Motor neuron (in vitro differentiated cells): ENCODE data around the gene PTPRK. TPM values are rescaled to one million over a fixed set of nuclear protein-coding genes. Genes with fewer than 3 reads are reported as not detected.

ENCODE experiments used
- ATAC-seq, 8 experiments: fragments of 200-7000 bp; cut with Tn5 transposase; replicated peaks in 6 of 8; 2 replicates each; pipeline ENCODE4 v1.8.0; 2021; ENCODE audit warnings: mild to moderate bottlenecking in 8 of 8, moderate library complexity in 8 of 8
- H3K27ac ChIP-seq, 2 donors: fragments of 250-450 bp; sonication (Bioruptor Pico); 2 replicates each; pipeline ENCODE4 v1.9.0; 2021; ENCODE audit warnings: antibody characterized with exemption in 2 of 2, mild to moderate bottlenecking in 2 of 2, moderate library complexity in 1 of 2
- H3K4me1 ChIP-seq, 2 donors: fragments of 250-450 bp; sonication (Bioruptor Pico); replicated peaks in 1 of 2; 2 replicates each; pipeline ENCODE4 v1.6.1; 2021; ENCODE audit warnings: antibody characterized with exemption in 2 of 2, mild to moderate bottlenecking in 2 of 2, moderate library complexity in 1 of 2
- H3K4me3 ChIP-seq, 5 donors: fragments of 250-450 bp; sonication (Bioruptor Pico); 2 replicates each; pipeline ENCODE4 v1.9.0; 2021; ENCODE audit warnings: antibody characterized with exemption in 5 of 5, mild to moderate bottlenecking in 5 of 5, moderate library complexity in 4 of 5
- WGBS, 10 experiments: fragments of 450-650 bp; shearing (Covaris generic); methylation state at CpG; one replicate each; pipeline ENCODE4 v1.0.0; 2022; 5-methylcytosine and 5-hydroxymethylcytosine counted together
- in situ Hi-C, 9 experiments: fragments of 400-800 bp; cut with MboI; loops; one replicate each; pipeline ENCODE4 v1.15.0; 2021; ENCODE audit warnings: low sequenced_read_pairs in 9 of 9, low pct_unique_long_range_greater_than_20kb in 2 of 9; ENCODE audit not compliant: unreplicated experiment in 9 of 9
- total RNA-seq, 8 experiments: library from RNA; unstranded; fragments of 300-600 nt; gene quantifications; 2 replicates each; pipeline versions ENCODE4 v1.2.3 to v1.2.4, GENCODE V29; 2022

The PTPRK gene
- total RNA-seq = 10 to 100 TPM; 14.4 to 93.9 (median 26.3) TPM

- peak; percentile 81 to 92 (median 88) for ATAC-seq
- Histone ChIP-seq H3K27ac (peak within 1 kb of the TSS; percentile 77 to 86), H3K4me3 (peak within 1 kb of the TSS; percentile 60 to 78 (median 67)), H3K4me1 (peaks cover 11 to 16% of the 10 kb centered on the region in 2 donors)
- in situ Hi-C loops = loop anchor here in 2 of 9 experiments (25.0 kb wide), 2 partner anchors 183 to 783 kb away; no protein-coding TSS in a partner anchor
- 0 to 9% (median 0%) methylated on average over 2 to 6 of the region's 85 CpGs for WGBS, 10 experiments
Observed at GRCh38 chr6:128520436-128521281, at the start of gene PTPRK. TSS of gene PTPRK (minus strand) at chr6:128520599. CDS start at chr6:128520358, 241 bp downstream.

- WGBS, 10 experiments = 29 to 80% (median 57%) methylated on average over 1 of the region's 1 CpG; no CpG with 5 or more reads in 3 of the 10 experiments
- Histone ChIP-seq H3K27ac (no peak overlapping the region), H3K4me1 (no peaks in the 10 kb centered on the region), H3K4me3 (no peak overlapping the region)
- in situ Hi-C loops = no loop called here
- ATAC-seq = no peak
Observed at GRCh38 chr6:128567029-128567428, 46.6 kb upstream of the PTPRK start.

- no peak for ATAC-seq
- no peaks in the 10 kb centered on the region for H3K4me1 ChIP-seq
- H3K4me3 ChIP-seq = no peak overlapping the region
- in situ Hi-C loops = no loop called here
- H3K27ac ChIP-seq = no peak overlapping the region
Observed at GRCh38 chr6:128560966-128561365, 40.6 kb upstream of the PTPRK start.

- Histone ChIP-seq H3K4me3 (no peak overlapping the region), H3K4me1 (no peaks in the 10 kb centered on the region), H3K27ac (no peak overlapping the region)
- ATAC-seq = no peak
- in situ Hi-C loops = no loop called here
- WGBS, 10 experiments = 52 to 100% (median 92%) methylated on average over 2 of the region's 2 CpGs; no CpG with 5 or more reads in 1 of the 10 experiments
Observed at GRCh38 chr6:128558924-128559323, 38.5 kb upstream of the PTPRK start.

- Histone ChIP-seq H3K4me3 (no peak overlapping the region), H3K27ac (no peak overlapping the region), H3K4me1 (no peaks in the 10 kb centered on the region)
- in situ Hi-C loops = no loop called here
- ATAC-seq = no peak
- 40 to 100% (median 77%) methylated on average over 1 to 2 of the region's 2 CpGs for WGBS, 10 experiments
Observed at GRCh38 chr6:128558021-128558420, 37.6 kb upstream of the PTPRK start.

- Histone ChIP-seq H3K27ac (no peak overlapping the region), H3K4me1 (no peaks in the 10 kb centered on the region), H3K4me3 (no peak overlapping the region)
- 85 to 100% (median 95%) methylated on average over 1 to 3 of the region's 3 CpGs; no CpG with 5 or more reads in 1 of the 10 experiments for WGBS, 10 experiments
- ATAC-seq = no peak
- in situ Hi-C loops = no loop called here
Observed at GRCh38 chr6:128557081-128557480, 36.7 kb upstream of the PTPRK start.

- Histone ChIP-seq H3K27ac (no peak overlapping the region), H3K4me3 (no peak overlapping the region), H3K4me1 (no peaks in the 10 kb centered on the region)
- ATAC-seq = no peak
- WGBS, 10 experiments = 0 to 91% (median 79%) methylated on average over 1 to 2 of the region's 2 CpGs; no CpG with 5 or more reads in 2 of the 10 experiments
- in situ Hi-C loops = no loop called here
Observed at GRCh38 chr6:128554302-128554701, 33.9 kb upstream of the PTPRK start.

GRCh38 chr6:128541261-128541660 is 20.9 kb upstream of the PTPRK start:
- Histone ChIP-seq H3K4me1 (no peaks in the 10 kb centered on the region), H3K4me3 (no peak overlapping the region), H3K27ac (no peak overlapping the region)
- ATAC-seq = no peak
- in situ Hi-C loops = no loop called here
- WGBS, 10 experiments = 100% methylated on average over 1 of the region's 1 CpG; no CpG with 5 or more reads in 9 of the 10 experiments

- Histone ChIP-seq H3K27ac (no peak overlapping the region), H3K4me1 (no peaks in the 10 kb centered on the region), H3K4me3 (no peak overlapping the region)
- in situ Hi-C loops = no loop called here
- WGBS, 10 experiments = 71 to 100% (median 91%) methylated on average over 1 to 4 of the region's 4 CpGs; no CpG with 5 or more reads in 3 of the 10 experiments
- no peak for ATAC-seq
Observed at GRCh38 chr6:128538763-128539162, 18.4 kb upstream of the PTPRK start.

- Histone ChIP-seq H3K4me1 (peaks cover 0 to 3% of the 10 kb centered on the region in 2 donors), H3K4me3 (no peak overlapping the region), H3K27ac (no peak overlapping the region)
- in situ Hi-C loops = no loop called here
- ATAC-seq = peak in 4 of 8 experiments; percentile 50 to 71 (median 54)
- 48 to 96% (median 70%) methylated on average over 1 to 3 of the region's 3 CpGs; no CpG with 5 or more reads in 1 of the 10 experiments for WGBS, 10 experiments
Observed at GRCh38 chr6:128532827-128533226, 12.4 kb upstream of the PTPRK start.

- WGBS, 10 experiments = 67 to 100% (median 86%) methylated on average over 1 to 2 of the region's 2 CpGs; no CpG with 5 or more reads in 1 of the 10 experiments
- Histone ChIP-seq H3K4me1 (peaks cover 0 to 3% of the 10 kb centered on the region in 2 donors), H3K27ac (no peak overlapping the region), H3K4me3 (no peak overlapping the region)
- in situ Hi-C loops = no loop called here
- ATAC-seq = peak in 4 of 8 experiments; percentile 14 to 55 (median 35)
Observed at GRCh38 chr6:128532136-128532535, 11.7 kb upstream of the PTPRK start.

- 84 to 100% (median 90%) methylated on average over 1 to 2 of the region's 2 CpGs; no CpG with 5 or more reads in 1 of the 10 experiments for WGBS, 10 experiments
- Histone ChIP-seq H3K4me3 (no peak overlapping the region), H3K4me1 (peaks cover 0 to 3% of the 10 kb centered on the region in 2 donors), H3K27ac (no peak overlapping the region)
- in situ Hi-C loops = no loop called here
- no peak for ATAC-seq
Observed at GRCh38 chr6:128531696-128532095, 11.3 kb upstream of the PTPRK start.

GRCh38 chr6:128528241-128528640 is 7.8 kb upstream of the PTPRK start:
- H3K4me3 ChIP-seq = no peak overlapping the region
- H3K27ac ChIP-seq = no peak overlapping the region
- H3K4me1 ChIP-seq = peaks cover 3 to 7% of the 10 kb centered on the region in 2 donors
- in situ Hi-C loops = no loop called here
- no peak for ATAC-seq
